HG02798 (cell line): Measurements from ENCODE around the gene XPO6.
"Not testable (repeated sequence)": the region's sequence is repeated elsewhere in the genome, so short reads cannot be mapped to it uniquely, and the experiment has no call there.

Experiments used
- ATAC-seq: cut with Tn5 transposase; IDR thresholded peaks from one replicate; pipeline ENCODE4 v1.9.1; 2021; ENCODE audit warnings: mild to moderate bottlenecking; ENCODE audit not compliant: unreplicated experiment, poor library complexity

XPO6 gene

GRCh38 chr16:28211758-28212531 is at the start of gene XPO6:
XPO6 (minus strand) TSS chr16:28211965; CDS start chr16:28211368, 597 bp downstream.
- peak; percentile 89 for ATAC-seq

GRCh38 chr16:28260193-28260592 is 48.4 kb upstream of the XPO6 start:
- ATAC-seq, result no peak

- no peak for ATAC-seq
Observed at GRCh38 chr16:28259781-28260150, 48.0 kb upstream of the XPO6 start.

GRCh38 chr16:28259091-28259780 is 47.5 kb upstream of the XPO6 start:
- ATAC-seq, result no peak

- ATAC-seq, result no peak
Observed at GRCh38 chr16:28258567-28258966, 46.8 kb upstream of the XPO6 start.

GRCh38 chr16:28257256-28257655 is 45.5 kb upstream of the XPO6 start:
- no peak for ATAC-seq

GRCh38 chr16:28255838-28256237 is 44.1 kb upstream of the XPO6 start:
- ATAC-seq, result no peak

GRCh38 chr16:28254158-28254557 is 42.4 kb upstream of the XPO6 start:
- ATAC-seq, result no peak

- no peak for ATAC-seq
Observed at GRCh38 chr16:28250999-28251398, 39.2 kb upstream of the XPO6 start.

- ATAC-seq, result not testable (repeated sequence)
Observed at GRCh38 chr16:28249483-28249882, 37.7 kb upstream of the XPO6 start.

- no peak for ATAC-seq
Observed at GRCh38 chr16:28241924-28242323, 30.2 kb upstream of the XPO6 start.

- ATAC-seq, result no peak
Observed at GRCh38 chr16:28237754-28238357, 26.1 kb upstream of the XPO6 start.

- no peak for ATAC-seq
Observed at GRCh38 chr16:28231763-28232162, 20.0 kb upstream of the XPO6 start.

- ATAC-seq, result not testable (repeated sequence)
Observed at GRCh38 chr16:28223909-28224308, 12.1 kb upstream of the XPO6 start.

GRCh38 chr16:28219777-28220176 is 8.0 kb upstream of the XPO6 start:
- ATAC-seq, result not testable (repeated sequence)

- ATAC-seq, result no peak
Observed at GRCh38 chr16:28219282-28219681, 7.5 kb upstream of the XPO6 start.

- ATAC-seq, result peak; percentile 52
Observed at GRCh38 chr16:28218109-28218508, 6.3 kb upstream of the XPO6 start.

GRCh38 chr16:28217326-28217725 is 5.6 kb upstream of the XPO6 start:
- no peak for ATAC-seq

- no peak for ATAC-seq
Observed at GRCh38 chr16:28213396-28213795, 1.6 kb upstream of the XPO6 start.

- no peak for ATAC-seq
Observed at GRCh38 chr16:28212532-28212873, 738 bp upstream of the XPO6 start.

GRCh38 chr16:28210979-28211588 is 681 bp downstream of the XPO6 start:
- ATAC-seq, result peak; percentile 32
